Measurements from ENCODE around the gene SLC25A13. TPM values are rescaled to one million over a fixed set of nuclear protein-coding genes. Genes with fewer than 3 reads are reported as not detected.
"Not testable (repeated sequence)": the region's sequence is repeated elsewhere in the genome, so short reads cannot be mapped to it uniquely, and the experiment has no call there.

SLC25A13 gene, protein sequence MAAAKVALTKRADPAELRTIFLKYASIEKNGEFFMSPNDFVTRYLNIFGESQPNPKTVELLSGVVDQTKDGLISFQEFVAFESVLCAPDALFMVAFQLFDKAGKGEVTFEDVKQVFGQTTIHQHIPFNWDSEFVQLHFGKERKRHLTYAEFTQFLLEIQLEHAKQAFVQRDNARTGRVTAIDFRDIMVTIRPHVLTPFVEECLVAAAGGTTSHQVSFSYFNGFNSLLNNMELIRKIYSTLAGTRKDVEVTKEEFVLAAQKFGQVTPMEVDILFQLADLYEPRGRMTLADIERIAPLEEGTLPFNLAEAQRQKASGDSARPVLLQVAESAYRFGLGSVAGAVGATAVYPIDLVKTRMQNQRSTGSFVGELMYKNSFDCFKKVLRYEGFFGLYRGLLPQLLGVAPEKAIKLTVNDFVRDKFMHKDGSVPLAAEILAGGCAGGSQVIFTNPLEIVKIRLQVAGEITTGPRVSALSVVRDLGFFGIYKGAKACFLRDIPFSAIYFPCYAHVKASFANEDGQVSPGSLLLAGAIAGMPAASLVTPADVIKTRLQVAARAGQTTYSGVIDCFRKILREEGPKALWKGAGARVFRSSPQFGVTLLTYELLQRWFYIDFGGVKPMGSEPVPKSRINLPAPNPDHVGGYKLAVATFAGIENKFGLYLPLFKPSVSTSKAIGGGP
- polyA plus RNA-seq (2013): 21.7 TPM

DNA sequence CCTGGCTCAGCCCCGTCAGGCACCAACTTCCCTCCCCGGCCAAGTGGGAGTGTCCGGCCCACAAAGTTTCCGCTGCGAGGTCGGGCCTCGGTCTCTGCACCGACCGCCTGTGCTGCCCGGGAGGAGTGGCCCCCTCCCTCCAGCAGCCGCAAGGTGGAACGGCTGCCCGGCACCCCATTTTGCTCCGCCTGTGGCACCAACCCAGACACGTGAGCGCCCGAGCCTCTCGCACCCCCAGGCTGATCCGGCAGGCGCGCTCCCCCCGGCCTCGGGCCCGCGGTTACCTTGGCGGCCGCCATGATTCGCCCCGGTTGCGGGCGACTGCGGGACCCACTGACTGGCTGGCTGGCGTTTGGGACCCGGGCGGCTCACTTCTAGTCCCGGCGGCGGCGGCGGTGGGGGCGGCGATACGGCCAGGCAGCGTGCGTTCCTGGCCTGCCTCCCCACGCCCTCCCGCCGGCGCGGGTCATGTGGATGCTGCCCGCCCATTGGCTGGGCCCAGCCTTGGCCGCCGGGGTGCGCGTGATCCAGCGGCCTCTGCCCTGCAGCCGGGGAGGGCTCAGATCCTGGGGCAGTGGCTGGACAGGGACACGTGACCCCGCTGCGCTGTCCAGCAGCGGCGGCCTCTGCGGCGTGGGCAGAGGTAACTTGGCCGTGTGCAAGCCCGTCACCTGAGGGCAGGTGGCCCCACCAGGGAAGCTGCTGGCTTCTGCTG, at the start of gene SLC25A13:
TSS of gene SLC25A13 (minus strand) at position 441 of the 715 bp plus-strand sequence. CDS start at position 299, 142 bp downstream.
- peak; percentile 61 to 91 (median 85) for DNase-seq
- no peaks in the 10 kb centered on the region for H3K27me3 ChIP-seq (replicated peaks in 2 of 5; ENCODE audit: control insufficient read depth in 4 of 5, insufficient read depth in 5 of 5, low read length in 4 of 5)
- no peaks in the 10 kb centered on the region for H3K36me3 ChIP-seq (ENCODE audit: control insufficient read depth in 4 of 4, insufficient read depth in 4 of 4, low read length in 3 of 4)
- under 1% methylated on average over 55 of the region's 66 CpGs for WGBS (ENCODE audit: insufficient coverage)
- peaks cover 9 to 26% (median 16%) of the 10 kb centered on the region in 4 experiments for H3K4me1 ChIP-seq (ENCODE audit: control extremely low read depth in 1 of 4, control insufficient read depth in 4 of 4, insufficient read depth in 4 of 4, low read length in 3 of 4)
- peak within 1 kb of the TSS; percentile 87 to 91 for H3K27ac ChIP-seq (ENCODE audit: insufficient read depth in 1 of 2, low read depth in 1 of 2, low read length in 2 of 2, poor library complexity in 1 of 2, severe bottlenecking in 2 of 2)
- ChIA-PET POLR2A (no interaction called here), CTCF (no interaction called here)
- H3K4me3 ChIP-seq (ENCODE audit: control insufficient read depth in 1 of 7, extremely low read depth in 1 of 7, insufficient read depth in 4 of 7, low read depth in 2 of 7, low read length in 6 of 7): peak within 1 kb of the TSS; percentile 41 to 97 (median 82)
- no peaks in the 10 kb centered on the region for H3K9me3 ChIP-seq (ENCODE audit: control extremely low read depth in 1 of 5, control insufficient read depth in 4 of 5, insufficient read depth in 2 of 5, low read depth in 1 of 5, low read length in 4 of 5)

DNA sequence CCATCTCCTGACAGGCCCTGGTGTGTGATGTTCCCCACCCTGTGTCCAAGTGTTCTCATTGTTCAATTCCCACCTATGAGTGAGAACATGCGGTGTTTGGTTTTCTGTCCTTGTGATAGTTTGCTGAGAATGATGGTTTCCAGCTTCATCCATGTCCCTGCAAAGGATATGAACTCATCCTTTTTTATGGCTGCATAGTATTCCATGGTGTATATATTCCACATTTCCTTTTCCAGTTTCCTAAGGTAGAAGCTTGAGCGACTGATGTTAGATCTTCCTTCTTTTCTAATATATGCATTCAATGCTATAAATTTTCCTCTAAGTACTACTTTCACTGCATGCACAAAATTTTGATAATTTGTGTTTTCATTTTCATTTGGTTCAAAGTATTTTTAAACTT, 44.0 kb upstream of the SLC25A13 start:
- H3K27ac ChIP-seq (ENCODE audit: insufficient read depth in 1 of 2, low read depth in 1 of 2, low read length in 2 of 2, poor library complexity in 1 of 2, severe bottlenecking in 2 of 2); H3K36me3 ChIP-seq (ENCODE audit: control insufficient read depth in 4 of 4, insufficient read depth in 4 of 4, low read length in 3 of 4); H3K27me3 ChIP-seq (replicated peaks in 2 of 5; ENCODE audit: control insufficient read depth in 4 of 5, insufficient read depth in 5 of 5, low read length in 4 of 5); DNase-seq; CTCF ChIA-PET; POLR2A ChIA-PET; H3K4me3 ChIP-seq (ENCODE audit: control insufficient read depth in 1 of 7, extremely low read depth in 1 of 7, insufficient read depth in 4 of 7, low read depth in 2 of 7, low read length in 6 of 7); H3K9me3 ChIP-seq (ENCODE audit: control extremely low read depth in 1 of 5, control insufficient read depth in 4 of 5, insufficient read depth in 2 of 5, low read depth in 1 of 5, low read length in 4 of 5); H3K4me1 ChIP-seq (ENCODE audit: control extremely low read depth in 1 of 4, control insufficient read depth in 4 of 4, insufficient read depth in 4 of 4, low read length in 3 of 4): not testable (repeated sequence)
- WGBS (ENCODE audit: insufficient coverage): no CpG with 5 or more reads among the region's 2 CpGs

DNA sequence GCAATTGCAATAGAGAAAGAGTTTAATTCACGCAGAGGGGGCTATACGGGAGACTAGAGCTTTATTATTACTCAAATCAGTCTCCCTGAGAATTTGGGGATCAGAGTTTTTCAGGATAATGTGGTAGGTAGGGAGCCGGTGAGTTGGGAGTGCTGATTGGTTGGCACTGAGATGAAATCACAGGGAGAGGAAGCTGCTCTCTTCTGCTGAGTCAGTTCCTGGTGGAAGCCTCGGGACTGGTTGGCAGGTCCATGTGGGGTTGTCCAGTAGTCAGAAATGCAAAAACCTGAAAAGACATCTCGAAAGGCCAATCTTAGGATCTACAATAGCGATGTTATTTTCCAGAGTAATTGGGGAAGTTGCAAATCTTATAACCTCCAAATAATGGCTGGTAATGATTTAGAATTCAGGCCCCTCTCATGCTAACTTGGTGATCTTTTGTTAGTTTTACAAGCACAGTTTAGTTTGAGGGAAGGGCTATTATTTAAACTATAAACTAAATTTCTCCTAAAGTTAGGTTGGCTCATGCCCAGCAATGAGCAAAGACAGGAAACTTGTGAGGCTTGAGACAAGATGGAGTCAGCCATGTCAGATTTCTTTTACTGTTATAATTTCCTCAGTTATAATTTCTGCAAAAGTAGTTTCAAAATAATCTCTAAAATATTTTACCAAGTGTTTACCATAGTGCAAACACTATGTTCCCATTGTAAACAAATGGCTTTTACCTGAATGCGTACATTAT, 39.4 kb upstream of the SLC25A13 start:
- H3K36me3 ChIP-seq (ENCODE audit: control insufficient read depth in 4 of 4, insufficient read depth in 4 of 4, low read length in 3 of 4): no peaks in the 10 kb centered on the region
- no peak for DNase-seq
- no peak overlapping the region for H3K27ac ChIP-seq (ENCODE audit: insufficient read depth in 1 of 2, low read depth in 1 of 2, low read length in 2 of 2, poor library complexity in 1 of 2, severe bottlenecking in 2 of 2)
- no peak overlapping the region for H3K4me3 ChIP-seq (ENCODE audit: control insufficient read depth in 1 of 7, extremely low read depth in 1 of 7, insufficient read depth in 4 of 7, low read depth in 2 of 7, low read length in 6 of 7)
- 63% methylated on average over 3 of the region's 7 CpGs for WGBS (ENCODE audit: insufficient coverage)
- ChIA-PET POLR2A (no interaction called here), CTCF (no interaction called here)
- no peaks in the 10 kb centered on the region for H3K4me1 ChIP-seq (ENCODE audit: control extremely low read depth in 1 of 4, control insufficient read depth in 4 of 4, insufficient read depth in 4 of 4, low read length in 3 of 4)
- H3K9me3 ChIP-seq (ENCODE audit: control extremely low read depth in 1 of 5, control insufficient read depth in 4 of 5, insufficient read depth in 2 of 5, low read depth in 1 of 5, low read length in 4 of 5): no peaks in the 10 kb centered on the region
- no peaks in the 10 kb centered on the region for H3K27me3 ChIP-seq (replicated peaks in 2 of 5; ENCODE audit: control insufficient read depth in 4 of 5, insufficient read depth in 5 of 5, low read length in 4 of 5)

DNA sequence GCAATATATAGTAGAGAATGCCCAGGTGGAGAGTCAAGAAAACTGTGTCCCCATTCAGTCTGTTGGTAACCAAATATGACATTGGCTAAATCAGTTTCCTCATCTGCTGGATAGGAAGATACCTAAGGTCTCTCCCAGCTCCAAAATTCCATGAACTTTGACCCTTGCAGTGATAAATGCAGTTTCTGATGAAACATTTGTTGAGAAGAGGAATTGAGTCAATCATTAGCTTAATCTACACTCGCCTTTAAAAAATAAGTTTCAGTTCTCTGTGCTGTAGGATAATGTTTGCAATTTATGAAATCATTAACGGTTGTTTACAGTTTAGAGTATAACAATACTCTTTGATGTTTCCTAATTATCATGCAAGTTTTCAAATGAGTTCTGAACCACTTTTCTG, 38.0 kb upstream of the SLC25A13 start:
- CTCF ChIA-PET: no interaction called here

DNA sequence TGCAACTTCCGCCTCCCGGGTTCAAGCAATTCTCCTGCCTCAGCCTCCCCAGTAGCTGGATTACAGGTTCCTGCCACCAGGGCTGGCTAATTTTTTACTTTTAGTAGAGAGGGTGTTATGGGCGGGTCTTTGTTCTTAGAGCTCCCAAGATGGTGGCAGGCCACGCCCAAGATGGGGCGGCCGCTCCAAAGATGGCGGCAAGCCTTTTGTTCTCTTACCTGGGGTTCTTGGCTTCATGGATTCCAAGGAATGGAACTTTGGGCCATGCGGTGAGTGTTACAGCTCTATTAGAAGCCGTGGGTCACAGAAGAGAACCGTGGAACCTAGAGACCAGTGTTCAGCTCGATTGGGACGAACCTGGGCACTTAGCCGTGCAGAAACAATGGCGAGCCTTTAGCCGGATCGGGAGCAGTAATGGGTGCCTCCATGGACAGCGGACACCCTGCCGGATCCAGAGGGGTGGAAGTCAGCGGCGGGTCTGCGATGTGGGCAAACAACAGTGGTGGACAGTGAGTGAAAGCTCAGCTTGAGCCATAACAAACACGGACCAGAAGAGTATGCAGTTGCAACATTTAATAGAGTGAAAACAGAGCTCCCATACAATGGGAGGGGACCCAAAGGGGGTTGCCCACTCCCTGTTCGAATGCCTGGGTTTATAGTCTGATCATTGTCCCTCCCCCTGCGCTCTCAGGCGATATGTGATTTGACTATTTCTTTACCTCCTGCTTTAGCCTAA, 36.5 kb upstream of the SLC25A13 start:
- CTCF ChIA-PET: interaction anchor here (1.7 kb wide), 1 partner anchor 72 kb away, joined by 3 read pairs; no protein-coding TSS in a partner anchor
- H3K9me3 ChIP-seq (ENCODE audit: control extremely low read depth in 1 of 5, control insufficient read depth in 4 of 5, insufficient read depth in 2 of 5, low read depth in 1 of 5, low read length in 4 of 5); H3K4me3 ChIP-seq (ENCODE audit: control insufficient read depth in 1 of 7, extremely low read depth in 1 of 7, insufficient read depth in 4 of 7, low read depth in 2 of 7, low read length in 6 of 7); H3K4me1 ChIP-seq (ENCODE audit: control extremely low read depth in 1 of 4, control insufficient read depth in 4 of 4, insufficient read depth in 4 of 4, low read length in 3 of 4); DNase-seq; H3K27me3 ChIP-seq (replicated peaks in 2 of 5; ENCODE audit: control insufficient read depth in 4 of 5, insufficient read depth in 5 of 5, low read length in 4 of 5); H3K27ac ChIP-seq (ENCODE audit: insufficient read depth in 1 of 2, low read depth in 1 of 2, low read length in 2 of 2, poor library complexity in 1 of 2, severe bottlenecking in 2 of 2); POLR2A ChIA-PET; H3K36me3 ChIP-seq (ENCODE audit: control insufficient read depth in 4 of 4, insufficient read depth in 4 of 4, low read length in 3 of 4): not testable (repeated sequence)
- WGBS (ENCODE audit: insufficient coverage): 97% methylated on average over 18 of the region's 25 CpGs

More for the DNA sequence above, 38.0 kb upstream of the SLC25A13 start:
- no peaks in the 10 kb centered on the region for H3K4me1 ChIP-seq (ENCODE audit: control extremely low read depth in 1 of 4, control insufficient read depth in 4 of 4, insufficient read depth in 4 of 4, low read length in 3 of 4)
- H3K27ac ChIP-seq (ENCODE audit: insufficient read depth in 1 of 2, low read depth in 1 of 2, low read length in 2 of 2, poor library complexity in 1 of 2, severe bottlenecking in 2 of 2): no peak overlapping the region
- no peaks in the 10 kb centered on the region for H3K27me3 ChIP-seq (replicated peaks in 2 of 5; ENCODE audit: control insufficient read depth in 4 of 5, insufficient read depth in 5 of 5, low read length in 4 of 5)
- POLR2A ChIA-PET: no interaction called here
- DNase-seq: no peak
- H3K36me3 ChIP-seq (ENCODE audit: control insufficient read depth in 4 of 4, insufficient read depth in 4 of 4, low read length in 3 of 4): no peaks in the 10 kb centered on the region
- H3K9me3 ChIP-seq (ENCODE audit: control extremely low read depth in 1 of 5, control insufficient read depth in 4 of 5, insufficient read depth in 2 of 5, low read depth in 1 of 5, low read length in 4 of 5): no peaks in the 10 kb centered on the region
- H3K4me3 ChIP-seq (ENCODE audit: control insufficient read depth in 1 of 7, extremely low read depth in 1 of 7, insufficient read depth in 4 of 7, low read depth in 2 of 7, low read length in 6 of 7): no peak overlapping the region
- no CpG with 5 or more reads among the region's 2 CpGs for WGBS (ENCODE audit: insufficient coverage)

DNA sequence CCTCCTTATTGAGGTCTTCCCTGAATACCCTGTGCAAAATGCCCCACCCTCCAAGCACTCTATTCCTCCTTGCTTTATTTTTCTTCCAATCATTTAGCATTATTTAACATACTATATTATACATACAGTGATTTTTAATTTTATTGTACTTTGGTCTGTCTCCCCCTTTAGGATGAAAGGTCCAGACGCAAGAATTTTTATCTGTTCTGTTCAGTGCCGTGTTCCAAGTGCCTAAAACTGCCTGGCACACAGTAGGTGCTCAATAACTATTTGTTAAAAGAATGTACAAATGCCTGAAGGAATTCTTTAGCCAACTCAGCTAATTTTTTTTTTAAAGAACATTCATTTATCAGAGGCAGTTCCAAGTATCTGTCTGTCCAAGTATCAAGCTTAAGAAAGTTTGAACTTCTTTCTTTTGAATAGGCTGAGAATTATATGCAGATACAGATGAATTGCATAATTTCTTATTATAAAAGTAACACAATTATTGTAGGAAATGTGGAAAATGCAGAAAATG, 34.1 kb upstream of the SLC25A13 start:
- Histone ChIP-seq H3K27me3 (replicated peaks in 2 of 5; ENCODE audit: control insufficient read depth in 4 of 5, insufficient read depth in 5 of 5, low read length in 4 of 5) (no peaks in the 10 kb centered on the region), H3K4me3 (ENCODE audit: control insufficient read depth in 1 of 7, extremely low read depth in 1 of 7, insufficient read depth in 4 of 7, low read depth in 2 of 7, low read length in 6 of 7) (no peak overlapping the region), H3K27ac (ENCODE audit: insufficient read depth in 1 of 2, low read depth in 1 of 2, low read length in 2 of 2, poor library complexity in 1 of 2, severe bottlenecking in 2 of 2) (no peak overlapping the region), H3K36me3 (ENCODE audit: control insufficient read depth in 4 of 4, insufficient read depth in 4 of 4, low read length in 3 of 4) (no peaks in the 10 kb centered on the region), H3K4me1 (ENCODE audit: control extremely low read depth in 1 of 4, control insufficient read depth in 4 of 4, insufficient read depth in 4 of 4, low read length in 3 of 4) (no peaks in the 10 kb centered on the region), H3K9me3 (ENCODE audit: control extremely low read depth in 1 of 5, control insufficient read depth in 4 of 5, insufficient read depth in 2 of 5, low read depth in 1 of 5, low read length in 4 of 5) (no peaks in the 10 kb centered on the region)
- POLR2A ChIA-PET: no interaction called here
- CTCF ChIA-PET: interaction anchor here (1.2 kb wide), 1 partner anchor 159 kb away, joined by 3 read pairs; no protein-coding TSS in a partner anchor
- no peak for DNase-seq
- WGBS (ENCODE audit: insufficient coverage): no CpG with 5 or more reads among the region's 2 CpGs
